ENCODE measurements around the gene USP27X. TPM values are rescaled to one million over a fixed set of nuclear protein-coding genes. Genes with fewer than 3 reads are reported as not detected.

The USP27X gene
- total and polyA plus RNA-seq, 2 of the 8 experiments (the other 6 are each of a cell fraction or from before 2014, with no cell fraction given): 3.8 to 4.7 TPM

DNA sequence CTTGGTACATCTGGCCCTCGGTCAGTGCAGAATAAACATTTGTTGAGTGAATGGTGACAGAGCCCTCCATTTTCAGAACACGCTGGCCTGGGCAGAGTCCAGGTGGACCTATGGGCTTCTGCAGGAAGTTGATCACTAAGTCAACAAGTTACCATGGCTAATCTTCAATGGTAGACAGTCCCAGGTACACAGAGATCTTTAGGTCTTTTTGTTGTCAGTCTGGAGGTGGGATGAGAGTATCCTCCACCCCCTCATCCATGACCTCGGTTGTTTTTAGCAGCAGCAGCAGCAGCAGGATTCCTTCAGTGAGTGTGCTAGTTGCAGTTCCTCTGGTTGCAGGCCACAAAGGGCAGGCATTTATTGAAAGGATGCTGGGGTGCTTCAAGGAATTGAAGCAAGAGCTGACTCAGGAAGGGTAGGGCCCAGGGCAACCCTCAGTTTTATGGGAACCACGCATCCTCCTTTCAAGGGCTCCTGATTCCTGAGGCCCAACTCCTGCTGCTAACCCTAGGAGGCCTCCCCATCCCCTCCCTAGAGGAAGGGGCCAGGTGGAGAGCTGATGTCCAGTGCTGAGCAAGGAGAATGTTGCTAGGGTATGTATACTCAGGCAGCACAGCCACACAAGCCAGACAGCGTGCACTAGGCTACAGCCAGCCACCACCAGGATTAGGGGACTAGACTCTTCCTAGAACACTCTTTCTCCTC lies 1.7 kb upstream of the USP27X start:
- H3K79me2 ChIP-seq (ENCODE audit: control insufficient read depth in 1 of 2, insufficient read depth in 2 of 2, low read length in 2 of 2): 0 out of 4 replicates have a peak, but pooled peaks cover 0 to 2% of the 10 kb centered on the region in 2 experiments
- H3K79me1 ChIP-seq (ENCODE audit: low read depth, low read length): no peaks in the 10 kb centered on the region
- H3K27me3 ChIP-seq (replicated peaks in 1 of 4; ENCODE audit: control insufficient read depth in 3 of 4, extremely low read depth in 1 of 4, insufficient read depth in 3 of 4, low read length in 3 of 4): no peaks in the 10 kb centered on the region; a peak in 3 of 7 replicates
- 82% methylated on average over 4 of the region's 5 CpGs; no CpG with 5 or more reads in 1 of the 2 experiments for WGBS, 2 experiments (ENCODE audit: extremely low coverage in 1 of 2, insufficient coverage in 1 of 2, insufficient read length in 1 of 2, insufficient replicate concordance in 2 of 2, low coverage in 1 of 2, low lambda C conversion rate in 2 of 2, missing lambda C conversion rate in 1 of 2)
- H4K20me1 ChIP-seq (replicated peaks in 1 of 2; ENCODE audit: control insufficient read depth in 1 of 2, insufficient read depth in 2 of 2, low read length in 2 of 2): no peaks in the 10 kb centered on the region
- no peak overlapping the region for H3K18ac ChIP-seq (ENCODE audit: extremely low read depth, low read length)
- no peak overlapping the region for H2BK5ac ChIP-seq (ENCODE audit: low read depth, low read length)
- DNase-seq (ENCODE audit: low read depth in 1 of 2, low spot score in 2 of 2): no peak
- no peak overlapping the region for H2BK120ac ChIP-seq (replicated peaks; ENCODE audit: low read depth, low read length)
- FAIRE-seq: no peak
- H2BK20ac ChIP-seq (ENCODE audit: low read length): no peak overlapping the region
- H3K36me3 ChIP-seq (ENCODE audit: control insufficient read depth in 2 of 4, insufficient read depth in 4 of 4, low read length in 3 of 4): no peaks in the 10 kb centered on the region
- H3K14ac ChIP-seq (ENCODE audit: insufficient read length): no peak overlapping the region
- ChIA-PET POLR2A (ENCODE audit: partially characterized antibody) (no interaction called here), CTCF (ENCODE audit: partially characterized antibody) (interaction anchor here (0.5 to 3.5 kb wide), 10 partner anchors 9 to 1228 kb away, joined by 3 to 31 read pairs (median 4); no protein-coding TSS in a partner anchor)
- TF ChIP-seq GTF2F1 (IDR thresholded peaks at IDR 0.05; ENCODE audit: borderline replicate concordance, low read depth, low read length) (no peak), SP1 (IDR thresholded peaks at IDR 0.05; ENCODE audit: low read depth, low read length) (no peak), TAF7 (optimal IDR thresholded peaks at IDR 0.05; ENCODE audit: borderline replicate concordance, low read depth, low read length) (no peak), SAP30 (IDR thresholded peaks at IDR 0.05; ENCODE audit: insufficient read depth, insufficient replicate concordance, low read length) (no peak), CTBP2 (IDR thresholded peaks at IDR 0.05; ENCODE audit: borderline replicate concordance, insufficient read depth, insufficient read length, low read length) (no peak), CREB1 (IDR thresholded peaks at IDR 0.05) (no peak), SIN3A (conservative IDR thresholded peaks at IDR 0.05 in 1 of 2, IDR thresholded peaks at IDR 0.05 in 1 of 2; ENCODE audit: low read depth in 1 of 2, low read length in 2 of 2) (no peak), JUN (IDR thresholded peaks at IDR 0.05; ENCODE audit: low read depth, low read length) (no peak), NRF1 (IDR thresholded peaks at IDR 0.05; ENCODE audit: low read depth, low read length) (no peak), BCL11A (IDR thresholded peaks at IDR 0.05; ENCODE audit: low read depth in 2 of 2, low read length in 2 of 2) (no peak), BRCA1 (IDR thresholded peaks at IDR 0.05; ENCODE audit: low read depth, low read length) (no peak), NANOG (IDR thresholded peaks at IDR 0.05; ENCODE audit: insufficient read depth, low read depth, low read length, poor library complexity, severe bottlenecking) (no peak)
- no peak overlapping the region for H2AFZ ChIP-seq (ENCODE audit: low read length)
- H3K9me3 ChIP-seq (ENCODE audit: insufficient read depth in 2 of 2, low read depth in 1 of 2, low read length in 1 of 2): no peaks in the 10 kb centered on the region
- no peak overlapping the region; a peak in 1 of 4 replicates for H3K4me2 ChIP-seq (ENCODE audit: insufficient read depth in 1 of 2, low read depth in 2 of 2, low read length in 2 of 2)
- H3K27ac ChIP-seq (ENCODE audit: low read depth, low read length): no peak overlapping the region
- no peak overlapping the region for H3K4ac ChIP-seq (replicated peaks; ENCODE audit: insufficient read length, low read depth, low read length)
- no peak overlapping the region for H2AK5ac ChIP-seq (ENCODE audit: low read depth, low read length)
- H3K4me1 ChIP-seq (replicated peaks in 1 of 4; ENCODE audit: control insufficient read depth in 3 of 4, insufficient read depth in 4 of 4, low read length in 3 of 4): peaks cover 0 to 5% (median 3%) of the 10 kb centered on the region in 4 experiments; a peak in 3 of 7 replicates
- no peak overlapping the region for H2BK12ac ChIP-seq (ENCODE audit: low read depth, low read length)
- H3K23ac ChIP-seq (ENCODE audit: insufficient read length): no peak overlapping the region
- no peak overlapping the region for H2BK15ac ChIP-seq (ENCODE audit: low read length)
- H4K5ac ChIP-seq (ENCODE audit: insufficient read length, low read depth, low read length): no peak overlapping the region
- no peak overlapping the region for H4K91ac ChIP-seq (replicated peaks; ENCODE audit: insufficient read length, low read length)
- no peak overlapping the region for H3K4me3 ChIP-seq (ENCODE audit: extremely low read depth in 1 of 4, insufficient read depth in 2 of 4, low read depth in 3 of 4, low read length in 4 of 4)
- H3K56ac ChIP-seq (replicated peaks; ENCODE audit: insufficient read length, low read depth, low read length): no peak overlapping the region
- H3K9ac ChIP-seq (replicated peaks in 1 of 4; ENCODE audit: extremely low read depth in 1 of 4, low read depth in 3 of 4, low read length in 3 of 4): no peak overlapping the region
- H4K8ac ChIP-seq (ENCODE audit: extremely low read depth, insufficient read depth, low read length): no peak overlapping the region
- H3K23me2 ChIP-seq (ENCODE audit: low read depth, low read length): peaks cover 3% of the 10 kb centered on the region; the same call in 1 of the 2 replicates
